Measurements from ENCODE around the gene NRGN. TPM values are rescaled to one million over a fixed set of nuclear protein-coding genes. Genes with fewer than 3 reads are reported as not detected.

NRGN gene
- total and polyA plus RNA-seq, 10 of the 15 experiments (the other 5 are each of a cell fraction or from before 2014, with no cell fraction given) = 0.36 to 3.2 (median 1.1) TPM; not detected in 2

DNA sequence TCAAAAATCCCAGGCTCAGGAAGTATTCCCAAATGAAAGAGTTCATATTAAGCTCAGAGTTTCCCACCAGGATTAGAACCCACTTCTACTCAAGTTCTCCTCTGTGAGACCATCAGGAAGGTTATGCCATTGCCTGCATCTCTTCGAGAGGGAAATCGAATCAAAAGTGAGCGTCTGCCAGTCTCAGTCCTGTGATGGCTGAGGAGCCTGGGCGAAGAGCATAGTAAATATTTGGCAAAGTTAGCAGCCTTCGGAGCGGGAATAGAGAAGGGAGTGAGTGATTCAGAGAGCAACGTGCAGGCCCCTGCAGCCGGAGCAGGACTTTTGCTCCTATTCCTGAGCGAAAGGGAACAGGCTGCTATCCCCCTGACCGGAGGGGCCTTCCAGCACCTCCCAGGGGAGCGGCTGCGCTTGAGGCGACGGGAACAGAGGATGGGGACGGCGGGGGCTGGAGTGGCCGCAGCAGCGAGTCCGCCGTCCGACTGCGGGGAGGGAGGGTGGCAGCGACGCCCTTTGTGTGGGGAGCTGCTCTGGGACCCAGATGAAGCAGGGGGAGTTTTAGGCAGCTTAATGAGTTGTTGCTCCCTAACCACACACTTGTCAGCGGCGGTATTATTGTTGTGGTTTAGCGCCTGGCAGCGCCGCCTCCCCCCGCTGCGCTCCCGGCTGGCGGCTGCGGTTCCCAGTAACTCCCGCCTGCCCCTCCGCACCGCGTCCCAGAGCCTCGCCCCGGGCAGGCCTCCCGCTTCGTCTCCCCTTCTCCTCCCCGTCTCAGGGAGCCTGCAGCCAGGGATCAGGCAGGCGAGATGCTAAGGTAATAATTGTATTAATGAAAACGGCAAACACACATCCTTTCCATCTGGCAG is 21.7 kb upstream of the NRGN start (continued):
- TF ChIP-seq, protein P1, sequence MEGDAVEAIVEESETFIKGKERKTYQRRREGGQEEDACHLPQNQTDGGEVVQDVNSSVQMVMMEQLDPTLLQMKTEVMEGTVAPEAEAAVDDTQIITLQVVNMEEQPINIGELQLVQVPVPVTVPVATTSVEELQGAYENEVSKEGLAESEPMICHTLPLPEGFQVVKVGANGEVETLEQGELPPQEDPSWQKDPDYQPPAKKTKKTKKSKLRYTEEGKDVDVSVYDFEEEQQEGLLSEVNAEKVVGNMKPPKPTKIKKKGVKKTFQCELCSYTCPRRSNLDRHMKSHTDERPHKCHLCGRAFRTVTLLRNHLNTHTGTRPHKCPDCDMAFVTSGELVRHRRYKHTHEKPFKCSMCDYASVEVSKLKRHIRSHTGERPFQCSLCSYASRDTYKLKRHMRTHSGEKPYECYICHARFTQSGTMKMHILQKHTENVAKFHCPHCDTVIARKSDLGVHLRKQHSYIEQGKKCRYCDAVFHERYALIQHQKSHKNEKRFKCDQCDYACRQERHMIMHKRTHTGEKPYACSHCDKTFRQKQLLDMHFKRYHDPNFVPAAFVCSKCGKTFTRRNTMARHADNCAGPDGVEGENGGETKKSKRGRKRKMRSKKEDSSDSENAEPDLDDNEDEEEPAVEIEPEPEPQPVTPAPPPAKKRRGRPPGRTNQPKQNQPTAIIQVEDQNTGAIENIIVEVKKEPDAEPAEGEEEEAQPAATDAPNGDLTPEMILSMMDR (IDR thresholded peaks at IDR 0.05 in 2 of 3, conservative IDR thresholded peaks at IDR 0.05 in 1 of 3; ENCODE audit: control insufficient read depth in 2 of 3, extremely low read depth in 1 of 3, insufficient read depth in 1 of 3, low read depth in 3 of 3, low read length in 3 of 3) = no peak
- TF ChIP-seq YBX1 (IDR thresholded peaks at IDR 0.05) (no peak), FOXM1 (IDR thresholded peaks at IDR 0.05; ENCODE audit: low read depth, low read length) (no peak), PAX5 (IDR thresholded peaks at IDR 0.05; ENCODE audit: borderline replicate concordance, low read depth, low read length) (no peak), CHD1 (IDR thresholded peaks at IDR 0.05; ENCODE audit: low read depth, low read length) (no peak), EED (IDR thresholded peaks at IDR 0.05; ENCODE audit: low read depth) (no peak), BRCA1 (IDR thresholded peaks at IDR 0.05; ENCODE audit: low read depth, low read length) (no peak), HCFC1 (IDR thresholded peaks at IDR 0.05; ENCODE audit: low read length) (no peak), BHLHE40 (IDR thresholded peaks at IDR 0.05; ENCODE audit: borderline replicate concordance in 1 of 2, low read depth in 2 of 2, low read length in 1 of 2) (peak in 1 of 2 experiments; percentile 31; a peak in 1 of 4 replicates), IKZF2 (IDR thresholded peaks at IDR 0.05) (peak; percentile 69 to 76), CBX5 (IDR thresholded peaks at IDR 0.05; ENCODE audit: low read depth) (no peak), ZNF217 (IDR thresholded peaks at IDR 0.05) (no peak), EGR1 (IDR thresholded peaks at IDR 0.05; ENCODE audit: borderline replicate concordance in 1 of 2, low read depth in 2 of 2, low read length in 2 of 2) (no peak), NR2F1 (conservative IDR thresholded peaks at IDR 0.05) (peak; percentile 49), MTA2 (IDR thresholded peaks at IDR 0.05; ENCODE audit: low read depth) (peak; percentile 70), MEF2B (IDR thresholded peaks at IDR 0.05; ENCODE audit: partially characterized antibody, poor library complexity, severe bottlenecking) (peak; percentile 62), SMARCA5 (IDR thresholded peaks at IDR 0.05) (no peak)
- TF ChIP-seq, protein P2, sequence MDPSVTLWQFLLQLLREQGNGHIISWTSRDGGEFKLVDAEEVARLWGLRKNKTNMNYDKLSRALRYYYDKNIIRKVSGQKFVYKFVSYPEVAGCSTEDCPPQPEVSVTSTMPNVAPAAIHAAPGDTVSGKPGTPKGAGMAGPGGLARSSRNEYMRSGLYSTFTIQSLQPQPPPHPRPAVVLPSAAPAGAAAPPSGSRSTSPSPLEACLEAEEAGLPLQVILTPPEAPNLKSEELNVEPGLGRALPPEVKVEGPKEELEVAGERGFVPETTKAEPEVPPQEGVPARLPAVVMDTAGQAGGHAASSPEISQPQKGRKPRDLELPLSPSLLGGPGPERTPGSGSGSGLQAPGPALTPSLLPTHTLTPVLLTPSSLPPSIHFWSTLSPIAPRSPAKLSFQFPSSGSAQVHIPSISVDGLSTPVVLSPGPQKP (IDR thresholded peaks at IDR 0.05; ENCODE audit: low read depth, low read length) = no peak
- TF ChIP-seq, protein P3, sequence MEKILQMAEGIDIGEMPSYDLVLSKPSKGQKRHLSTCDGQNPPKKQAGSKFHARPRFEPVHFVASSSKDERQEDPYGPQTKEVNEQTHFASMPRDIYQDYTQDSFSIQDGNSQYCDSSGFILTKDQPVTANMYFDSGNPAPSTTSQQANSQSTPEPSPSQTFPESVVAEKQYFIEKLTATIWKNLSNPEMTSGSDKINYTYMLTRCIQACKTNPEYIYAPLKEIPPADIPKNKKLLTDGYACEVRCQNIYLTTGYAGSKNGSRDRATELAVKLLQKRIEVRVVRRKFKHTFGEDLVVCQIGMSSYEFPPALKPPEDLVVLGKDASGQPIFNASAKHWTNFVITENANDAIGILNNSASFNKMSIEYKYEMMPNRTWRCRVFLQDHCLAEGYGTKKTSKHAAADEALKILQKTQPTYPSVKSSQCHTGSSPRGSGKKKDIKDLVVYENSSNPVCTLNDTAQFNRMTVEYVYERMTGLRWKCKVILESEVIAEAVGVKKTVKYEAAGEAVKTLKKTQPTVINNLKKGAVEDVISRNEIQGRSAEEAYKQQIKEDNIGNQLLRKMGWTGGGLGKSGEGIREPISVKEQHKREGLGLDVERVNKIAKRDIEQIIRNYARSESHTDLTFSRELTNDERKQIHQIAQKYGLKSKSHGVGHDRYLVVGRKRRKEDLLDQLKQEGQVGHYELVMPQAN (conservative IDR thresholded peaks at IDR 0.05) = no peak
- TF ChIP-seq, protein P4, sequence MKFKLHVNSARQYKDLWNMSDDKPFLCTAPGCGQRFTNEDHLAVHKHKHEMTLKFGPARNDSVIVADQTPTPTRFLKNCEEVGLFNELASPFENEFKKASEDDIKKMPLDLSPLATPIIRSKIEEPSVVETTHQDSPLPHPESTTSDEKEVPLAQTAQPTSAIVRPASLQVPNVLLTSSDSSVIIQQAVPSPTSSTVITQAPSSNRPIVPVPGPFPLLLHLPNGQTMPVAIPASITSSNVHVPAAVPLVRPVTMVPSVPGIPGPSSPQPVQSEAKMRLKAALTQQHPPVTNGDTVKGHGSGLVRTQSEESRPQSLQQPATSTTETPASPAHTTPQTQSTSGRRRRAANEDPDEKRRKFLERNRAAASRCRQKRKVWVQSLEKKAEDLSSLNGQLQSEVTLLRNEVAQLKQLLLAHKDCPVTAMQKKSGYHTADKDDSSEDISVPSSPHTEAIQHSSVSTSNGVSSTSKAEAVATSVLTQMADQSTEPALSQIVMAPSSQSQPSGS (IDR thresholded peaks at IDR 0.05; ENCODE audit: low read length) = no peak
- TF ChIP-seq, protein P5, sequence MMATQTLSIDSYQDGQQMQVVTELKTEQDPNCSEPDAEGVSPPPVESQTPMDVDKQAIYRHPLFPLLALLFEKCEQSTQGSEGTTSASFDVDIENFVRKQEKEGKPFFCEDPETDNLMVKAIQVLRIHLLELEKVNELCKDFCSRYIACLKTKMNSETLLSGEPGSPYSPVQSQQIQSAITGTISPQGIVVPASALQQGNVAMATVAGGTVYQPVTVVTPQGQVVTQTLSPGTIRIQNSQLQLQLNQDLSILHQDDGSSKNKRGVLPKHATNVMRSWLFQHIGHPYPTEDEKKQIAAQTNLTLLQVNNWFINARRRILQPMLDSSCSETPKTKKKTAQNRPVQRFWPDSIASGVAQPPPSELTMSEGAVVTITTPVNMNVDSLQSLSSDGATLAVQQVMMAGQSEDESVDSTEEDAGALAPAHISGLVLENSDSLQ (IDR thresholded peaks at IDR 0.05) = no peak

Measured in GM12878 (cell line).